ENCODE measurements around the gene PRKAR1A.

GRCh38 chr17:68495081-68495480, 17.1 kb upstream of the PRKAR1A start:
- no peak for TF ChIP-seq CTCF (IDR thresholded peaks at IDR 0.05)
- TF ChIP-seq TCF7L2 (IDR thresholded peaks at IDR 0.05; ENCODE audit: low read depth, low read length), result no peak
- TF ChIP-seq REST (IDR thresholded peaks at IDR 0.05; ENCODE audit: insufficient read depth in 1 of 2, low read depth in 2 of 2, low read length in 1 of 2), result no peak
- TF ChIP-seq SIN3A (IDR thresholded peaks at IDR 0.05; ENCODE audit: borderline replicate concordance, insufficient read depth, low read depth, low read length), result no peak
